Breast epithelium (tissue), 4 donors: ENCODE data around the gene LY86. TPM values are rescaled to one million over a fixed set of nuclear protein-coding genes. Genes with fewer than 3 reads are reported as not detected.
A peak's percentile ranks its signal among the peaks of the same experiment; 100 is the strongest.

ENCODE experiments used
- DNase-seq, 2 donors: peaks; one replicate each; pipeline ENCODE4 v3.0.0-alpha.2; 2019; ENCODE audit warnings: low spot score in 2 of 2
- H3K27ac ChIP-seq, 2 donors: fragments of 200-600 bp; sonication (generic) in 1 of 2; one replicate each; pipeline ENCODE4 v1.5.1; 2016 to 2019; ENCODE audit warnings: mild to moderate bottlenecking in 1 of 2
- H3K27me3 ChIP-seq, 2 donors: fragments of 200-600 bp; sonication (generic) in 1 of 2; one replicate each; pipeline versions ENCODE4 v1.5.1 to v1.6.0; 2017 to 2019; ENCODE audit warnings: control low read depth in 1 of 2, mild to moderate bottlenecking in 1 of 2
- H3K36me3 ChIP-seq: fragments of 200-600 bp; one replicate; pipeline ENCODE4 v1.5.1; 2019
- H3K4me1 ChIP-seq, 2 donors: fragments of 200-600 bp; sonication (generic); one replicate each; pipeline ENCODE4 v1.5.1; 2016 to 2019; ENCODE audit warnings: control low read depth in 1 of 2
- H3K4me3 ChIP-seq, 3 donors: fragments of 200-600 bp; sonication (generic); 1 replicate in 2 of 3; 2 replicates in 1 of 3; pipeline ENCODE4 v1.5.1; 2016 to 2019; ENCODE audit warnings: mild to moderate bottlenecking in 3 of 3, moderate library complexity in 2 of 3
- H3K9me3 ChIP-seq, 2 donors: fragments of 200-600 bp; sonication (generic) in 1 of 2; one replicate each; pipeline ENCODE4 v1.5.1; 2016 to 2019; ENCODE audit warnings: control low read depth in 1 of 2
- CTCF ChIP-seq, 3 donors: fragments of 450-650 bp; IDR thresholded peaks; one replicate each; pipeline ENCODE4 v1.5.1; 2016 to 2017; ENCODE audit warnings: antibody characterized with exemption in 3 of 3, mild to moderate bottlenecking in 3 of 3, moderate library complexity in 3 of 3
- POLR2A ChIP-seq: fragments of 450-650 bp; IDR thresholded peaks from one replicate; pipeline ENCODE4 v1.6.1; 2016; ENCODE audit warnings: antibody characterized with exemption, mild to moderate bottlenecking, moderate library complexity
- POLR2AphosphoS5 ChIP-seq, 3 donors: sonication (generic); formaldehyde crosslinking; IDR thresholded peaks; one replicate each; pipeline ENCODE4 v1.6.1; 2017; ENCODE audit warnings: antibody characterized with exemption in 3 of 3
- intact Hi-C: fragments of 100-400 bp; cut with DNase I; formaldehyde crosslinking; loops from one replicate; pipeline ENCODE4 v1.15.1; 2023; ENCODE audit warnings: low total_unique reads
- total RNA-seq, 3 donors: library from RNA; depleted of rRNA; stranded (reverse); fragments of >200 nt; gene quantifications; one replicate each; pipeline ENCODE4 v1.1.0, GENCODE V29; 2016

The LY86 gene
- total RNA-seq, 3 donors from 2014 or later: 3.3 to 8.3 (median 3.4) TPM

GRCh38 chr6:6700407-6701270 is 112.1 kb downstream of the LY86 start:
- H3K4me3 ChIP-seq: no peak overlapping the region
- TF ChIP-seq POLR2A (no peak), CTCF (IDR thresholded peaks at IDR 0.05) (no peak), POLR2AphosphoS5 (IDR thresholded peaks at IDR 0.05) (no peak)
- peak overlapping the region; percentile 44 to 59 for H3K27ac ChIP-seq
- no peak for DNase-seq
- intact Hi-C loops: no loop called here
- no peaks in the 10 kb centered on the region for H3K36me3 ChIP-seq
- H3K4me1 ChIP-seq: peaks cover 0 to 7% of the 10 kb centered on the region in 2 donors
- no peaks in the 10 kb centered on the region for H3K27me3 ChIP-seq
- no peaks in the 10 kb centered on the region for H3K9me3 ChIP-seq

DNA sequence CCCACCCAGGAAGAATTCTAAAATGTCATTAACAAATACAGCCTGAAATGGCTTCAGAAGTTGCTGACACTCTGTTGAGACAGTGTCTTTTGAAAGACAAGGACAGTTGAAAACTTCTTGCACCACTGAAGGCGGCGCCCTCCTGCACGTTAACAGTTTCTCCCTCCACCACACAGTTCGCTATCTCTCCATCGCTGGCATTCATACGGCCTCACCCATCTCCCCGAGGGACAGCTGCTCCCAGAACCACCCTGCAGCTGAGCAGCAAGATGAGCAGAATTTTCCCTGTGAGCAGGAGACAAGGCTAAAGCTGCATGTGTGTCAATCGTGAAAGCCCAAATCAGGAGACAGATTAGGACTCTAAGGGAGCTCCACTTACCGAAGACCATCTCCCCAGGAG is 113.3 kb downstream of the LY86 start:
- intact Hi-C loops: no loop called here
- DNase-seq: no peak
- Histone ChIP-seq H3K9me3 (no peaks in the 10 kb centered on the region), H3K4me3 (no peak overlapping the region), H3K27ac (no peak overlapping the region), H3K27me3 (no peaks in the 10 kb centered on the region), H3K36me3 (no peaks in the 10 kb centered on the region), H3K4me1 (peaks cover 0 to 7% of the 10 kb centered on the region in 2 donors)
- no peak for TF ChIP-seq POLR2AphosphoS5 (IDR thresholded peaks at IDR 0.05)
- no peak for TF ChIP-seq POLR2A
- TF ChIP-seq CTCF (IDR thresholded peaks at IDR 0.05): no peak

DNA sequence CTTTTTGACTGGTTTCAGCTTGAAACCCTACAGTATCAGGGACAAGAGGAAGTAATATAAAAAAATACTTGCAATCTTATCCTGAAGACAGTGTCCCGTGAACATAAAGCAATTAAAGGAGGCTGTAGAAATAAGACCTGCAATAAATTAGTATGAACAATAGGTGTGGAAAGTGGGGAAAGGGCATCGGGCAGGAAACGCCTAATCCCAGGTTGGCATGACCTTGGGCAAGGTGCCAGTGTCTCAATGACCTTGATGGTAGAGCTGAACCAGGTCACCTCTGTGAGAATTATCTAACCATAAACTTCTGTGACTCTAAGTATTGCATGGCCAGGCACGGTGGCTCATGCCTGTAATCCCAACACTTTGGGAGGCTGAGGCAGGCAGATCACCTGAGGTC is 115.2 kb downstream of the LY86 start:
- H3K27ac ChIP-seq: no peak overlapping the region
- no peaks in the 10 kb centered on the region for H3K27me3 ChIP-seq
- DNase-seq: no peak
- no peaks in the 10 kb centered on the region for H3K36me3 ChIP-seq
- no peaks in the 10 kb centered on the region for H3K9me3 ChIP-seq
- intact Hi-C loops: no loop called here
- TF ChIP-seq CTCF (IDR thresholded peaks at IDR 0.05) (no peak), POLR2AphosphoS5 (IDR thresholded peaks at IDR 0.05) (no peak), POLR2A (no peak)
- no peak overlapping the region for H3K4me3 ChIP-seq
- H3K4me1 ChIP-seq: peaks cover 0 to 7% of the 10 kb centered on the region in 2 donors
